Measurements from ENCODE around the gene CHD5. TPM values are rescaled to one million over a fixed set of nuclear protein-coding genes. Genes with fewer than 3 reads are reported as not detected.

CHD5 gene
- total RNA-seq, 4 donors from 2014 or later: 0.05 TPM; not detected in 3

Other genes starting within 250 kb of the CHD5 start
- gene NPHP4, start 187.9 kb downstream of the CHD5 start, total RNA-seq: 10 to 100 TPM in 1 of 4 donors, 1 to 10 TPM in 3; 1.1 to 10.4 (median 1.8) TPM
- gene KCNAB2, start 134.4 kb downstream of the CHD5 start, total RNA-seq: 1 to 10 TPM; 2.8 to 7.8 (median 4.5) TPM
- 100 to 1,000 TPM in 3 of 4 donors, 10 to 100 TPM in 1; 95.2 to 132 (median 121) TPM for gene RPL22, start 19.3 kb upstream of the CHD5 start, total RNA-seq
- 1 to 10 TPM in 2 of 4 donors, under 1 TPM in 2; 0.29 to 4.7 (median 0.99) TPM for gene RNF207, start 25.8 kb upstream of the CHD5 start, total RNA-seq
- 100 to 1,000 TPM in 1 of 4 donors, 10 to 100 TPM in 3; 43.6 to 115 (median 93.7) TPM for gene ICMT, start 55.6 kb upstream of the CHD5 start, total RNA-seq
- not detected for gene HES3, start 63.9 kb upstream of the CHD5 start, total RNA-seq
- gene GPR153, start 80.8 kb upstream of the CHD5 start, total RNA-seq: 1 to 10 TPM; 1.1 to 3.4 (median 2.0) TPM
- gene ACOT7, start 213.4 kb upstream of the CHD5 start, total RNA-seq: 1 to 10 TPM; 1.3 to 5.8 (median 3.2) TPM
- under 1 TPM in 1 of 4 donors, not detected in 3; 0.24 TPM for gene HES2, start 239.6 kb upstream of the CHD5 start, total RNA-seq
- gene ESPN, start 244.5 kb upstream of the CHD5 start, total RNA-seq: under 1 TPM in 1 of 4 donors, not detected in 3; 0.41 TPM

All from gastrocnemius medialis (tissue), 4 donors.